Measurements from ENCODE around the gene DIRAS1.

DIRAS1 gene

GRCh38 chr19:2739602-2740313 lies 18.6 kb upstream of the DIRAS1 start, which contains the start of gene SLC39A3:
TSS of gene SLC39A3 (minus strand) at chr19:2740017. CDS start at chr19:2737257, 2,760 bp downstream.
- CTCF ChIA-PET = interaction anchor here (1.2 kb wide), 1 partner anchor 10 kb away, joined by 5 read pairs; no protein-coding TSS in a partner anchor
- POLR2A ChIA-PET = interaction anchor here (1.0 to 1.6 kb wide), 3 partner anchors 10 to 44 kb away, joined by 3 to 5 read pairs (median 3); partner anchors contain the start of gene SGTA

GRCh38 chr19:2736550-2737190 lies 15.5 kb upstream of the DIRAS1 start:
- no peak for TF ChIP-seq FOXA1 (IDR thresholded peaks at IDR 0.05)
- TF ChIP-seq FOXM1 (IDR thresholded peaks at IDR 0.05; ENCODE audit: borderline replicate concordance) = no peak
- TF ChIP-seq ELF4 (IDR thresholded peaks at IDR 0.05) = no peak
- no peak for TF ChIP-seq ZNF384 (IDR thresholded peaks at IDR 0.05)
- TF ChIP-seq CTBP1 (IDR thresholded peaks at IDR 0.05; ENCODE audit: borderline replicate concordance) = no peak
- no peak for TF ChIP-seq ARNT (IDR thresholded peaks at IDR 0.05)
- no peak for TF ChIP-seq SUZ12 (IDR thresholded peaks at IDR 0.05)
- TF ChIP-seq SP1 (IDR thresholded peaks at IDR 0.05) = no peak
- no peak for TF ChIP-seq NFRKB (IDR thresholded peaks at IDR 0.05)
- no peak for TF ChIP-seq FOXK2 (IDR thresholded peaks at IDR 0.05)
- TF ChIP-seq LEF1 (IDR thresholded peaks at IDR 0.05; ENCODE audit: borderline replicate concordance) = no peak
- no peak for TF ChIP-seq HDGF (IDR thresholded peaks at IDR 0.05; ENCODE audit: borderline replicate concordance)
- no peak for TF ChIP-seq L3MBTL2 (conservative IDR thresholded peaks at IDR 0.05)
- ChIA-PET CTCF (no interaction called here), POLR2A (no interaction called here)
- DNase-seq (ENCODE audit: extremely low spot score) = no peak

More at GRCh38 chr19:2739602-2740313, 18.6 kb upstream of the DIRAS1 start, which contains the start of gene SLC39A3:
- peak; percentile 91 for TF ChIP-seq CTBP1 (IDR thresholded peaks at IDR 0.05; ENCODE audit: borderline replicate concordance)
- peak; percentile 53; the same call in 1 of the 2 replicates for TF ChIP-seq TARDBP (IDR thresholded peaks at IDR 0.05)
- no peak for TF ChIP-seq FOXA1 (IDR thresholded peaks at IDR 0.05)
- TF ChIP-seq PKNOX1 (IDR thresholded peaks at IDR 0.05) = peak; percentile 99
- peak; percentile 69 for TF ChIP-seq ARNT (IDR thresholded peaks at IDR 0.05)
- TF ChIP-seq L3MBTL2 (conservative IDR thresholded peaks at IDR 0.05) = no peak
- peak; percentile 77; the same call in 1 of the 2 replicates for TF ChIP-seq FOXM1 (IDR thresholded peaks at IDR 0.05; ENCODE audit: borderline replicate concordance)
- peak; percentile 99 for DNase-seq (ENCODE audit: extremely low spot score)

- no peak for DNase-seq (ENCODE audit: extremely low spot score)
- ChIA-PET POLR2A (interaction anchor here (0.8 kb wide), 1 partner anchor 215 kb away, joined by 3 read pairs; no protein-coding TSS in a partner anchor), CTCF (no interaction called here)
- TF ChIP-seq HDGF (IDR thresholded peaks at IDR 0.05; ENCODE audit: borderline replicate concordance) = no peak
- TF ChIP-seq SUZ12 (IDR thresholded peaks at IDR 0.05) = no peak
- no peak for TF ChIP-seq CTBP1 (IDR thresholded peaks at IDR 0.05; ENCODE audit: borderline replicate concordance)
- no peak for TF ChIP-seq FOXA1 (IDR thresholded peaks at IDR 0.05)
- no peak for TF ChIP-seq SP1 (IDR thresholded peaks at IDR 0.05)
- no peak for TF ChIP-seq L3MBTL2 (conservative IDR thresholded peaks at IDR 0.05)
- no peak for TF ChIP-seq BHLHE40 (IDR thresholded peaks at IDR 0.05; ENCODE audit: borderline replicate concordance)
- no peak for TF ChIP-seq ARNT (IDR thresholded peaks at IDR 0.05)
- TF ChIP-seq PKNOX1 (IDR thresholded peaks at IDR 0.05) = no peak
- TF ChIP-seq LEF1 (IDR thresholded peaks at IDR 0.05; ENCODE audit: borderline replicate concordance) = no peak
- TF ChIP-seq NFRKB (IDR thresholded peaks at IDR 0.05) = no peak
Measured at GRCh38 chr19:2735374-2735773, 14.2 kb upstream of the DIRAS1 start.

DNA sequence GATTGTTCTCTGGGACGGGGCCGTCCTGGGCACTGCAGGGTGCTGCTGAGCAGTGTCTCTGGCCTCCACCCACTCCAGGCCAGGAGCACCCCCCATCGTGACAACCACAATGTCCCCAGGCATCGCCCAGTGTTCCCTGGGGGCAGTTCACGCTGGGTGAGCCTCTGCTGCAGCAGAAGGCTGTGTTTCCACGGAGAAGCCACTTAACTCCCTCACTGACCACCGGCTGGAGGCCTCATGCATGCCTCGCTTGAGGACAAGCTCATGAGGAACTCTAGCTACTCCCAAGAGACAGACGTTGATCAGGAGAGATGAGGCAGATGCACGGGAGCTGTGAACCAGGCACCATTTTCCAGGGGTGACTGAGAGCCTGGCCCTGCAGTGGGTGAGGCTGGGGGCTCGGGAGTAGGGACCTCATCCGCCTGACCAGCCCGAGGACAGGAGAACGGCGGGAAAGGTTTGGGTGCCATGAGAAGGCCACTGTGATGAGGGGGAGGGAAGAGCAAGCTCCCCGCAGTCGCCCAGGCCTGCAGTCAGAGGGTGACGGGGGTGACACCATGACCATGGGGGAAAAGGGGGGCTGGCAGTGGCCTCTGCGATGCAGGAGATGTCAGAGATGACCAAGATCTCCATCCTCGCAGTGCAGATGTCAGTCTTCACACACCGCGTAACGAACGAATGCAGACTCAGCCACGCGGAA lies 13.6 kb upstream of the DIRAS1 start:
- CTCF ChIA-PET = no interaction called here

DNA sequence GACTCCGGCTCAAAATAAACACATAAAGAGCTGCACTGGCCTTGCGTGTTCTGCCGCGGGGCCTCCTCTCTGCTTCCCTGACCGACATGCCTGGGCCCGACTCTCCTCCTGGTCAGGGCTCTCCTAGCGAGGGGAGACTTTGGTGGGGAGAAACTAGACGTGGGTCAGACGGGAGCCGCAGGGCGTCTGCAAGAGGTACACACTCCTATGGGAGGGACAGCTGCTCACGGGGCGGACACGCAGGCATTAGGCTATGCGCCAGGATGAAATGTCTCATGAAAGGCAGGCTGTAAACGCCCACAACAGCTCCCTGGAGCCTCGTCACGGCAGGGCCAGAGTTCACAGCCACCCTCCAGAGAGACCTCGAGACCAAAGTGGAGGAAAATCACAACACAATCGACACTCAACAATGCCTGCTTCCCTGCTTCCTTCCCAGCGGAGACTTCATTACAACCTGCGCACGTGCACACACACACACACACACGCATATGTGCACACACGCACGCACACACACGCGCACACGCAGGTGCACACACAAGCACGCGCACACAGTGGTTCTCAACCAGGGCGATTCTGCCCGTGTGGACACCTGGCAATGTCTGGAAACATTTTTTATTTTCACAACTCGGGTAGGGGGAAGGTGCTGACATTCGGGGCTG lies 12.9 kb upstream of the DIRAS1 start:
- ChIA-PET POLR2A (no interaction called here), CTCF (no interaction called here)
- DNase-seq (ENCODE audit: extremely low spot score) = no peak
- TF ChIP-seq TARDBP (IDR thresholded peaks at IDR 0.05) (no peak), SP1 (IDR thresholded peaks at IDR 0.05) (no peak), FOXM1 (IDR thresholded peaks at IDR 0.05; ENCODE audit: borderline replicate concordance) (no peak), ARNT (IDR thresholded peaks at IDR 0.05) (no peak), SUZ12 (IDR thresholded peaks at IDR 0.05) (no peak), NFRKB (IDR thresholded peaks at IDR 0.05) (no peak), LEF1 (IDR thresholded peaks at IDR 0.05; ENCODE audit: borderline replicate concordance) (no peak), L3MBTL2 (conservative IDR thresholded peaks at IDR 0.05) (no peak), ELF4 (IDR thresholded peaks at IDR 0.05) (no peak), FOXA1 (IDR thresholded peaks at IDR 0.05) (no peak), CTBP1 (IDR thresholded peaks at IDR 0.05; ENCODE audit: borderline replicate concordance) (no peak)

More for the DNA sequence above, 13.6 kb upstream of the DIRAS1 start:
- DNase-seq (ENCODE audit: extremely low spot score) = no peak
- TF ChIP-seq SP1 (IDR thresholded peaks at IDR 0.05) (no peak), LEF1 (IDR thresholded peaks at IDR 0.05; ENCODE audit: borderline replicate concordance) (no peak), FOXK2 (IDR thresholded peaks at IDR 0.05) (no peak)
- POLR2A ChIA-PET = interaction anchor here (0.8 kb wide), 1 partner anchor 216 kb away, joined by 3 read pairs; no protein-coding TSS in a partner anchor

- ChIA-PET CTCF (no interaction called here), POLR2A (no interaction called here)
- no peak for DNase-seq (ENCODE audit: extremely low spot score)
- TF ChIP-seq FOXK2 (IDR thresholded peaks at IDR 0.05) (no peak), LEF1 (IDR thresholded peaks at IDR 0.05; ENCODE audit: borderline replicate concordance) (no peak), FOXA1 (IDR thresholded peaks at IDR 0.05) (no peak), ELF4 (IDR thresholded peaks at IDR 0.05) (no peak), BHLHE40 (IDR thresholded peaks at IDR 0.05; ENCODE audit: borderline replicate concordance) (no peak), L3MBTL2 (conservative IDR thresholded peaks at IDR 0.05) (no peak), FOXM1 (IDR thresholded peaks at IDR 0.05; ENCODE audit: borderline replicate concordance) (no peak), SP1 (IDR thresholded peaks at IDR 0.05) (no peak), ARNT (IDR thresholded peaks at IDR 0.05) (no peak), TARDBP (IDR thresholded peaks at IDR 0.05) (no peak), NFRKB (IDR thresholded peaks at IDR 0.05) (no peak), SUZ12 (IDR thresholded peaks at IDR 0.05) (no peak), HDGF (IDR thresholded peaks at IDR 0.05; ENCODE audit: borderline replicate concordance) (no peak), CTBP1 (IDR thresholded peaks at IDR 0.05; ENCODE audit: borderline replicate concordance) (no peak), ZNF384 (IDR thresholded peaks at IDR 0.05) (no peak), PKNOX1 (IDR thresholded peaks at IDR 0.05) (no peak)
Measured at GRCh38 chr19:2732883-2733282, 11.7 kb upstream of the DIRAS1 start.
